Activated B cell treated with CpG ODN at 0.5 μM for 24 hours (primary cell): Measurements from ENCODE around the gene EEF1AKMT2. TPM values are rescaled to one million over a fixed set of nuclear protein-coding genes. Genes with fewer than 3 reads are reported as not detected.

Experiments
- ATAC-seq: fragments of 200-7000 bp; cut with Tn5 transposase; one replicate; pipeline ENCODE4 v1.10.0; 2021; ENCODE audit warnings: low read depth, mild to moderate bottlenecking, moderate library complexity
- CTCF ChIA-PET: fragments of 350-600 bp; sonication (Branson Sonifier 250); formaldehyde crosslinking; loops from one replicate; lab custom pipeline; 2021; ENCODE audit warnings: antibody characterized with exemption; lab: Charles Lee
- POLR2A ChIA-PET: fragments of 350-600 bp; sonication (Branson Sonifier 250); formaldehyde crosslinking; loops from one replicate; lab custom pipeline; 2021; ENCODE audit warnings: antibody characterized with exemption; lab: Charles Lee
- DNase-seq: peaks from one replicate; pipeline ENCODE4 v3.0.0; 2022
- H3K27ac Mint-ChIP-seq: one replicate; pipeline ENCODE4 v1.8.0; 2020; ENCODE audit warnings: mixed read lengths
- H3K27me3 Mint-ChIP-seq: one replicate; pipeline ENCODE4 v1.8.0; 2021; ENCODE audit warnings: mixed read lengths
- H3K36me3 Mint-ChIP-seq: one replicate; pipeline ENCODE4 v1.8.0; 2021; ENCODE audit warnings: low read depth, mixed read lengths
- H3K4me1 Mint-ChIP-seq: one replicate; pipeline ENCODE4 v1.8.0; 2021; ENCODE audit warnings: mixed read lengths
- H3K4me3 Mint-ChIP-seq: one replicate; pipeline ENCODE4 v1.8.0; 2020; ENCODE audit warnings: mild to moderate bottlenecking, mixed read lengths
- H3K9me3 Mint-ChIP-seq: one replicate; pipeline ENCODE4 v1.8.0; 2020; ENCODE audit warnings: mixed read lengths
- intact Hi-C: fragments of 100-400 bp; cut with micrococcal nuclease; formaldehyde crosslinking; loops from one replicate; pipeline ENCODE4 v1.15.1; 2024
- total RNA-seq: library from RNA; stranded (reverse); gene quantifications from 2 replicates; pipeline ENCODE4 v1.2.3, GENCODE V29; 2022
- TF ChIP-seq, protein P1 (sequence below): fragments of 200-600 bp; IDR thresholded peaks from one replicate; pipeline ENCODE4 v1.8.0; 2022; ENCODE audit warnings: antibody characterized with exemption, mild to moderate bottlenecking

The EEF1AKMT2 gene
- total RNA-seq, 1 donor from 2014 or later: 16.5 TPM

DNA sequence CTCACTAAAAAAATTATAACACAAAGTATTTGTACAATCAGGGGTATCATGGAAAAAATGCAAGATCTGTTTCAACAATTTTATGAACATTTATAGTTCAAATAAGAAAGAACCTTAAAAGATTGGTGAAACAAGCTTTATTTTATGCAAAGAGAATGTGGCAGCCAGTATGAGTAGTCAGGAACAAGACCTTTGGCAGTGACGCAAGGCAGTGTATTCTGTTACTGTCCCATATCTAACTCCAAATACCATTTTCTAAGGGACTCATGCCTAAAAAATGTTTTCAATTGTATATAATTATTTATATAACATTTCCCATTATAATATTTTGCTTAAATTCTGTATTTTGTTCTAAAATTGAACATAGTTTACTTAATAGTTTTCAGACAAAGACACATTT is 28.4 kb downstream of the EEF1AKMT2 start:
- no peaks in the 10 kb centered on the region for H3K9me3 Mint-ChIP-seq
- no peaks in the 10 kb centered on the region for H3K27me3 Mint-ChIP-seq
- ATAC-seq: no peak
- no peak for DNase-seq
- ChIA-PET POLR2A (no interaction called here), CTCF (no interaction called here)
- H3K27ac Mint-ChIP-seq: no peak overlapping the region
- TF ChIP-seq, protein P1, sequence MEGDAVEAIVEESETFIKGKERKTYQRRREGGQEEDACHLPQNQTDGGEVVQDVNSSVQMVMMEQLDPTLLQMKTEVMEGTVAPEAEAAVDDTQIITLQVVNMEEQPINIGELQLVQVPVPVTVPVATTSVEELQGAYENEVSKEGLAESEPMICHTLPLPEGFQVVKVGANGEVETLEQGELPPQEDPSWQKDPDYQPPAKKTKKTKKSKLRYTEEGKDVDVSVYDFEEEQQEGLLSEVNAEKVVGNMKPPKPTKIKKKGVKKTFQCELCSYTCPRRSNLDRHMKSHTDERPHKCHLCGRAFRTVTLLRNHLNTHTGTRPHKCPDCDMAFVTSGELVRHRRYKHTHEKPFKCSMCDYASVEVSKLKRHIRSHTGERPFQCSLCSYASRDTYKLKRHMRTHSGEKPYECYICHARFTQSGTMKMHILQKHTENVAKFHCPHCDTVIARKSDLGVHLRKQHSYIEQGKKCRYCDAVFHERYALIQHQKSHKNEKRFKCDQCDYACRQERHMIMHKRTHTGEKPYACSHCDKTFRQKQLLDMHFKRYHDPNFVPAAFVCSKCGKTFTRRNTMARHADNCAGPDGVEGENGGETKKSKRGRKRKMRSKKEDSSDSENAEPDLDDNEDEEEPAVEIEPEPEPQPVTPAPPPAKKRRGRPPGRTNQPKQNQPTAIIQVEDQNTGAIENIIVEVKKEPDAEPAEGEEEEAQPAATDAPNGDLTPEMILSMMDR: no peak
- intact Hi-C loops: no loop called here
- H3K36me3 Mint-ChIP-seq: peaks cover 58% of the 10 kb centered on the region
- H3K4me1 Mint-ChIP-seq: no peaks in the 10 kb centered on the region
- no peak overlapping the region for H3K4me3 Mint-ChIP-seq

DNA sequence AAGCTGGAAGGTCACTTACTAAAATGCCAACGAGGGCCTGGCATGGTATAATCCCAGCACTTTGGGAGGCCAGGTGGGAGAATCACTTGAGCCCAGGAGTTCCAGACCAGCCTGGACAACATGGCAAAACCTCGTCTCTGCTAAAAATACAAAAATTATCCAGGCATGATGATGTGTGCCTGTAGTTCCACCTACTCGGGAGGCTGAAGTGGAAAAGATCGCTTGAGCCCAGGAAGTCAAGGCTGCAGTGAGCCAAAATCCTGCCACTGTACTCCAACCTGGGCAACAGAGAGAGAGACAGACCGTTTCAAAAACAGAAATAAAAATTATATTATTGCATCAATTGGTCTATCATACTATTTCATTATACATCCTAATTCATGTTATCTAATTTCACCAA is 29.4 kb downstream of the EEF1AKMT2 start:
- H3K4me3 Mint-ChIP-seq: no peak overlapping the region
- TF ChIP-seq, protein P1: no peak
- H3K9me3 Mint-ChIP-seq: no peaks in the 10 kb centered on the region
- intact Hi-C loops: no loop called here
- H3K27ac Mint-ChIP-seq: no peak overlapping the region
- ATAC-seq: no peak
- no peak for DNase-seq
- ChIA-PET POLR2A (no interaction called here), CTCF (no interaction called here)
- H3K27me3 Mint-ChIP-seq: no peaks in the 10 kb centered on the region
- H3K36me3 Mint-ChIP-seq: peaks cover 57% of the 10 kb centered on the region
- no peaks in the 10 kb centered on the region for H3K4me1 Mint-ChIP-seq

DNA sequence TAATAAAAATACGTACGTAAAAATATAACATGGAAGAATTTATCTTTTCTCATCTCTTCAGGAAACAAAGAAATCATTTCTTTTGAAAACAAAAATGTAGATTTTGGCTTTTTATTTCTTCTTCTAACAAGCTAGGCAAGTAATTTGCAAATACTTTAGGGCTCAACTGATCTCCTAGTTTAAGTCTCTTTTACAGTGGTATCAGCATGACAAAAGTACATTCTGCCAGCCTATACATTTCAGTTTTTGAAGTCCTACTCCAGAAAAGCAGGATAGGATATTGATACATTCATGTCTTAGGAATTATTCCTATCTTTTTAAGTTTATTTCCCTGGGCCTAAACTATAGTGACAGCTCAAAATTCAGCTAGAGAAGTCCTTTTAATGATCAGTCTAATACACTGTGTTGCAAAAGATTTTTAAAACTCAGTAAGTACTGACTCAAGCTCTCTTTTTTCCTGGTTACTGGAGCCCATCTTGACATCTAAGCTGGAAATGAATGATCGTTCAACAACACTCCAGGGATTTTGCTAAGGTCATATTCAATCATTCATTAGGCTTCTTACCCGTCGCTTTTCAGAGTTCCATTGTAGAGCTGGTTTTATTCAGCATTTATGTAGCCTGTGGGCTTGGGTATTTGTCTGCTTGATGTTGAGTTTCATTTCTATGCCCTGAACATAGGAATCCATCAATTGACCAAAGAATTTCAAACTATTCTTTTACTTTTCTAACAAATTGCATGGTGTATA is 35.4 kb downstream of the EEF1AKMT2 start:
- intact Hi-C loops: no loop called here
- DNase-seq (no peak), ATAC-seq (no peak)
- Mint-ChIP-seq H3K4me3 (no peak overlapping the region), H3K9me3 (no peaks in the 10 kb centered on the region), H3K27ac (no peak overlapping the region), H3K27me3 (no peaks in the 10 kb centered on the region), H3K36me3 (peaks cover 47% of the 10 kb centered on the region), H3K4me1 (no peaks in the 10 kb centered on the region)
- TF ChIP-seq, protein P1: no peak
- ChIA-PET CTCF (interaction anchor here (0.7 to 0.8 kb wide), 2 partner anchors 11 to 762 kb away, joined by 3 to 5 read pairs; no protein-coding TSS in a partner anchor), POLR2A (interaction anchor here (0.6 to 1.3 kb wide), 2 partner anchors 8 to 186 kb away, joined by 3 read pairs; no protein-coding TSS in a partner anchor)

DNA sequence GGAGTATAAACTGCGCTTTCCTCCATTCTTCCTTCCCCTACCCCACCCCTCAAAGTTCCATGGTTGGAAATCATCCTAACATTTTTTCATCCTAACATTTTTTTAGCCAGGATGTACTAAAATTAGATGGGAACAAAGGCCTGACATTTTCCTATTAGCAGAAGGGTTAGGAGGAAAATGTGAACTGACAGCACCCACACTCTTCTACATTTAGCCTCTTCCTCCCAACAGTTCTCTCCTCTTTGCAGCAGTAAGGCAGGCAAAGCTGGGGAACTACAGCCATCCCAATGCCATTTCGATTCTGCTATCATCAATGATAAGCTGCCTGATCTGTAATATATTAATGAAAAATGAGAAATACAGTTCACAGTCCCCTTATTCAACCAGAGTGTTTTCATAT is 36.1 kb downstream of the EEF1AKMT2 start:
- intact Hi-C loops: no loop called here
- DNase-seq: no peak
- POLR2A ChIA-PET: interaction anchor here (0.6 kb wide), 1 partner anchor 186 kb away, joined by 3 read pairs; no protein-coding TSS in a partner anchor
- H3K9me3 Mint-ChIP-seq: no peaks in the 10 kb centered on the region
- H3K4me3 Mint-ChIP-seq: no peak overlapping the region
- peaks cover 40% of the 10 kb centered on the region for H3K36me3 Mint-ChIP-seq
- CTCF ChIA-PET: interaction anchor here (0.7 to 0.8 kb wide), 2 partner anchors 10 to 761 kb away, joined by 3 to 5 read pairs; no protein-coding TSS in a partner anchor
- H3K4me1 Mint-ChIP-seq: no peaks in the 10 kb centered on the region
- no peaks in the 10 kb centered on the region for H3K27me3 Mint-ChIP-seq
- no peak overlapping the region for H3K27ac Mint-ChIP-seq
- TF ChIP-seq, protein P1: no peak
- no peak for ATAC-seq

DNA sequence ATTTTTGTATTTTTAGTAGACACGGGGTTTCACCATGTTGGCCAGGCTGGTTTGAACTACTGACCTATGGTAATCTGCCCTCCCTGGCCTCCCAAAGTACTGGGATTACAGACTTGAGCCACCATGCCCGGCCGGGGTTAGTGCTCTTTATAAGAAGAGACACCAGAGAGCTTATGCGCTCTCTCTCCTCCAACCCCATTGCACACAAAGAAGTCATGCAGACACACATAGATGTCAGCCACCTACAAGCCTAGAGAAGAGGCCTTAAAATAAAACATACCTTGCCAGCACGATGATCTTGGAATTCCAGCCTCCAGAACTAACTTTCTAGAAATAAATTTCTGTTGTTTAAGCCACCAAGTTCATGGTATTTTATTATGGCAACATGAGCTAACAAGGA is 37.5 kb downstream of the EEF1AKMT2 start:
- no peak for ATAC-seq

More for the DNA sequence above, 37.5 kb downstream of the EEF1AKMT2 start:
- no peak for DNase-seq
- intact Hi-C loops: no loop called here
- Mint-ChIP-seq H3K36me3 (peaks cover 33% of the 10 kb centered on the region), H3K27ac (no peak overlapping the region), H3K27me3 (no peaks in the 10 kb centered on the region), H3K4me3 (no peak overlapping the region), H3K9me3 (no peaks in the 10 kb centered on the region), H3K4me1 (peaks cover 4% of the 10 kb centered on the region)
- TF ChIP-seq, protein P1: no peak
- ChIA-PET CTCF (no interaction called here), POLR2A (no interaction called here)
